HG02571 (cell line): Measurements from ENCODE around the gene PTER.

ENCODE experiments used
- ATAC-seq: cut with Tn5 transposase; IDR thresholded peaks from one replicate; pipeline ENCODE4 v1.9.1; 2021; ENCODE audit warnings: mild to moderate bottlenecking, moderate library complexity; ENCODE audit not compliant: unreplicated experiment

Gene PTER

GRCh38 chr10:16436758-16437539, at the start of gene PTER:
TSS of gene PTER (plus strand) at chr10:16437010. CDS start at chr10:16484385, 47,375 bp downstream.
- peak; percentile 98 for ATAC-seq

GRCh38 chr10:16392531-16393069, 44.2 kb upstream of the PTER start:
- ATAC-seq: no peak

- ATAC-seq: no peak
These were observed 43.4 kb upstream of the PTER start for GRCh38 chr10:16393271-16393858.

GRCh38 chr10:16401416-16401815, 35.4 kb upstream of the PTER start:
- no peak for ATAC-seq

GRCh38 chr10:16408379-16408778, 28.4 kb upstream of the PTER start:
- ATAC-seq: no peak

- no peak for ATAC-seq
These were observed 19.5 kb upstream of the PTER start for GRCh38 chr10:16417341-16417740.

- ATAC-seq: no peak
These were observed 13.2 kb upstream of the PTER start for GRCh38 chr10:16423599-16423998.

- no peak for ATAC-seq
These were observed 11.4 kb upstream of the PTER start for GRCh38 chr10:16425449-16425848.

GRCh38 chr10:16429539-16429938, 7.3 kb upstream of the PTER start:
- no peak for ATAC-seq

- peak; percentile 6 for ATAC-seq
These were observed 448 bp upstream of the PTER start for GRCh38 chr10:16436367-16436757.

GRCh38 chr10:16437540-16437894, 707 bp downstream of the PTER start:
- ATAC-seq: no peak

- ATAC-seq: no peak
These were observed 2.5 kb downstream of the PTER start for GRCh38 chr10:16439295-16439694.

- no peak for ATAC-seq
These were observed 3.8 kb downstream of the PTER start for GRCh38 chr10:16440396-16441133.

GRCh38 chr10:16441173-16441840, 4.5 kb downstream of the PTER start:
- no peak for ATAC-seq

GRCh38 chr10:16442914-16443313, 6.1 kb downstream of the PTER start:
- no peak for ATAC-seq

GRCh38 chr10:16445770-16446469, 9.1 kb downstream of the PTER start:
- no peak for ATAC-seq

- no peak for ATAC-seq
These were observed 12.6 kb downstream of the PTER start for GRCh38 chr10:16449454-16449853.

GRCh38 chr10:16458166-16458955, 21.6 kb downstream of the PTER start:
- ATAC-seq: no peak

GRCh38 chr10:16459423-16459939, 22.7 kb downstream of the PTER start:
- no peak for ATAC-seq

- ATAC-seq: no peak
These were observed 29.2 kb downstream of the PTER start for GRCh38 chr10:16466001-16466400.
